ENCODE measurements around the gene CNP.

CNP gene

DNA sequence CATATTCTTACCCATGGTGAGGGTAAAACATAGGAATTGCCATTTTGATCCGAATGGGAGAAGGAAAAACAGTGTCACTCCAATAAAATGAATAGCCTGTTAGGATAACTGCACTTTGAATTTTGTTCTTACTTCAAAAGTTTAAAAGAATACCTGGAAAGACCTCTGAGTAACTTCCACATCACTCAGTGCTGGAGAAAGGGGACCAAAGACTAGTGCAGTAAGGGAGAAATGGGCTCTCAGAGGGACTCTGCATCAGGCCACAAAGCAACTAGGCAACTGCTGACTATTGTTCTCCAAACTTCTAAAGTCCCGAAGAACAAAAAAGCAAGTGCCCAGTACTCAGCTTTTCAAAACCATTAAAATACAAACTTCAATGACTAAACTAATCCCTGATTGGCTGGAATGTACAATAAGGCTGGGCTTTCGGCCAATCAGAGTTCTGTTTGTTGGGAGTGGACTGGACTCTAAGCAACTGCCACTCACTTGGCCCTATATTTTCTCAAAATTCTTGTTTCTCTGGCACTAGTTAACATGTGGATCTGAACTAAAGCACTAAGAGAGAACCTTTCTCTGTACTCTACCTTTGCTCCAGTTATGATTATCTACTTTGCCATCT lies 44.4 kb downstream of the CNP start:
- TF ChIP-seq FOXP2 (optimal IDR thresholded peaks at IDR 0.05; ENCODE audit: borderline replicate concordance, extremely low read depth, extremely low read length, insufficient read depth) (no peak), TAF1 (IDR thresholded peaks at IDR 0.05; ENCODE audit: borderline replicate concordance, insufficient read depth, low read length) (no peak), SIN3A (IDR thresholded peaks at IDR 0.05; ENCODE audit: borderline replicate concordance, insufficient read depth, low read length) (no peak)

DNA sequence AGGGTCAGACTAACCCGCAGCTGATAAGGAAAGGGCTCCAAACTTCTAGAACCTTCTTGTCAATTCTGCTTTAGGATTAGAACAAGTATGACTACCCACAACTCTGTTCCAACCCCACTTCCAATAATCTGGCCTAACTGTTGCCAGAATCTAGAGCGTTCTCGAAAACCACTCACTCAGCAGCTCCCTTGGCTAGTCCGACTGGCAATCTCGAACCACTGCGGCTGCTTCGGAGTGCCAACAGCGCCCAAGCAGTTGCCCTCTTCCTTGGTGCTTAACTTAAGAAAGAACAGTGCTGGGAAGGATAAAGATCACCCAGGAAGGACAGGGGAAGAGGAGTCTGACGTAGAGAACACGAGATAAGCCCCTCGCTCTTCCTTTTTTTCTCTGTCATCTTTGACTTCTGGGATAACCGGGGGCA lies 49.8 kb downstream of the CNP start:
- TF ChIP-seq, protein P1, sequence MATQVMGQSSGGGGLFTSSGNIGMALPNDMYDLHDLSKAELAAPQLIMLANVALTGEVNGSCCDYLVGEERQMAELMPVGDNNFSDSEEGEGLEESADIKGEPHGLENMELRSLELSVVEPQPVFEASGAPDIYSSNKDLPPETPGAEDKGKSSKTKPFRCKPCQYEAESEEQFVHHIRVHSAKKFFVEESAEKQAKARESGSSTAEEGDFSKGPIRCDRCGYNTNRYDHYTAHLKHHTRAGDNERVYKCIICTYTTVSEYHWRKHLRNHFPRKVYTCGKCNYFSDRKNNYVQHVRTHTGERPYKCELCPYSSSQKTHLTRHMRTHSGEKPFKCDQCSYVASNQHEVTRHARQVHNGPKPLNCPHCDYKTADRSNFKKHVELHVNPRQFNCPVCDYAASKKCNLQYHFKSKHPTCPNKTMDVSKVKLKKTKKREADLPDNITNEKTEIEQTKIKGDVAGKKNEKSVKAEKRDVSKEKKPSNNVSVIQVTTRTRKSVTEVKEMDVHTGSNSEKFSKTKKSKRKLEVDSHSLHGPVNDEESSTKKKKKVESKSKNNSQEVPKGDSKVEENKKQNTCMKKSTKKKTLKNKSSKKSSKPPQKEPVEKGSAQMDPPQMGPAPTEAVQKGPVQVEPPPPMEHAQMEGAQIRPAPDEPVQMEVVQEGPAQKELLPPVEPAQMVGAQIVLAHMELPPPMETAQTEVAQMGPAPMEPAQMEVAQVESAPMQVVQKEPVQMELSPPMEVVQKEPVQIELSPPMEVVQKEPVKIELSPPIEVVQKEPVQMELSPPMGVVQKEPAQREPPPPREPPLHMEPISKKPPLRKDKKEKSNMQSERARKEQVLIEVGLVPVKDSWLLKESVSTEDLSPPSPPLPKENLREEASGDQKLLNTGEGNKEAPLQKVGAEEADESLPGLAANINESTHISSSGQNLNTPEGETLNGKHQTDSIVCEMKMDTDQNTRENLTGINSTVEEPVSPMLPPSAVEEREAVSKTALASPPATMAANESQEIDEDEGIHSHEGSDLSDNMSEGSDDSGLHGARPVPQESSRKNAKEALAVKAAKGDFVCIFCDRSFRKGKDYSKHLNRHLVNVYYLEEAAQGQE (IDR thresholded peaks at IDR 0.05; ENCODE audit: insufficient read depth in 1 of 2, low read depth in 2 of 2, low read length in 2 of 2) = no peak
- TF ChIP-seq POLR2AphosphoS5 (IDR thresholded peaks at IDR 0.05; ENCODE audit: low read depth, low read length) (no peak), TAF1 (IDR thresholded peaks at IDR 0.05; ENCODE audit: borderline replicate concordance, insufficient read depth, low read length) (no peak), SIN3A (IDR thresholded peaks at IDR 0.05; ENCODE audit: borderline replicate concordance, insufficient read depth, low read length) (no peak), FOXP2 (optimal IDR thresholded peaks at IDR 0.05; ENCODE audit: borderline replicate concordance, extremely low read depth, extremely low read length, insufficient read depth) (no peak)

DNA sequence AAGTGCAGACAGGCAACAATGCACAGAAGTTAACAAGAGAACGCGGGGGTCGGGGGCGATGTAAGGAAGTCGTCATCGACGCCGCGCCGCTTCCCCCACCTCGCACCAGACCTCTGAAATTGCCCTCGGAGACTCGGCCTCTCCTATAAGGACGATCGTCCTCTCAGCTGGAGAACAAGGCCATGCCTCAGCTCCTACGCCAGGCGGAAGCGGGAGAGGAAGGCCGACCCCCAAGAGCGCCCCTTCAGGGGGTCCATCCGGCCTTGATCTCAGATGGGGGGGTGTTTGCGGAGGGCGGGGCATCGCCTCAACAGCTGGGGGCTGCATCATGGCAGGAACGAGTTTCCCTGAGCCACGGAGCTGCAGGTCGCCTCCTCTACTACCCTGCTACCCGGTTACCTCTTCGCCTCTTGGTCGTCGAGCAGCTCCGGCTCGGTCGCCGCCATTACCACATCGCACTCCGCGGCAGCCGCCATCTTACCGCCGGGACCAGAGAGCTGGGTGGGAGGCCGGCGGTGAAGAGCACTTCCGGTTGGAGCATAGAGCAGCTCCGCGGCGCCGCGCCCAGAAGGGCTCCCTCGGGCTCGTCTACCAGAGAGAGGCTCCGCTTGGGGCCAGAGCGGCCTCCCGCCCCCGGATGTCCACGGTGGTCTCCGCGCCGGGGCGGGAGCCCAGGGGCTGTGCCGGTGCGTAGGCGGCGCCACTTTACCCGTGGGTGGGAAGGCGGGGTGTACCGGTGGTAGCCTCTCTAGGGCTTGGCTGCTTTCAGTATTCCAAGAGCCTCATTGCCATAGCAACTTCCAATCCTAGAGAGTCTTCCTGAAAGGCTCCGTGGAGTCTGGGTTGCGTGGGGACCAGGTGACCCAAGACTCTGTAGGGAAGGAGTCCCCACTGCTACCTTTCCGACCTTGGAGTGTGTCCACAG lies 50.6 kb downstream of the CNP start, which contains the start of gene DNAJC7:
DNAJC7 (minus strand) TSS at position 499 of the 925 bp plus-strand sequence; CDS start at position 476, 23 bp downstream.
- TF ChIP-seq FOXP2 (optimal IDR thresholded peaks at IDR 0.05; ENCODE audit: borderline replicate concordance, extremely low read depth, extremely low read length, insufficient read depth) (peak; percentile 42), POLR2AphosphoS5 (IDR thresholded peaks at IDR 0.05; ENCODE audit: low read depth, low read length) (peak; percentile 87), SIN3A (IDR thresholded peaks at IDR 0.05; ENCODE audit: borderline replicate concordance, insufficient read depth, low read length) (peak; percentile 59; the same call in 1 of the 2 replicates), TAF1 (IDR thresholded peaks at IDR 0.05; ENCODE audit: borderline replicate concordance, insufficient read depth, low read length) (peak; percentile 97)
- TF ChIP-seq, protein P1 (IDR thresholded peaks at IDR 0.05; ENCODE audit: insufficient read depth in 1 of 2, low read depth in 2 of 2, low read length in 2 of 2) = no peak

DNA sequence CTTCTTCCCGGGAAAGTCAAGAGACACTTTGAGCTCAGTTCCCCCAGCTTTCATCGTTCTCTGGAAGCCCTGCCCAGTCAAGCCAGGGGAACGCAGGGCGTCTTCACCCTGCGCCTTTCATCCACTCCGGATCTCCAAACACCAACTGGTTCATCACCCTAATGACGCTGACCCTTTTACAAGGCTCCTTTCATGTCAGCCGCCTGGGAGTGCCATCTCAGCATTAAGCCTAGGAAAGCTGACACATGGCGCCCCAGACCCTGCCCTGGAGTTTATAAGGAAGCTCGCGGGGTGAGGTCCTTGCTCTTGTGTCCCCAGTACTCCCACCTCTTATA lies 51.2 kb downstream of the CNP start:
- no peak for TF ChIP-seq POLR2AphosphoS5 (IDR thresholded peaks at IDR 0.05; ENCODE audit: low read depth, low read length)
- TF ChIP-seq, protein P1 (IDR thresholded peaks at IDR 0.05; ENCODE audit: insufficient read depth in 1 of 2, low read depth in 2 of 2, low read length in 2 of 2) = no peak
- no peak for TF ChIP-seq SIN3A (IDR thresholded peaks at IDR 0.05; ENCODE audit: borderline replicate concordance, insufficient read depth, low read length)
- no peak for TF ChIP-seq FOXP2 (optimal IDR thresholded peaks at IDR 0.05; ENCODE audit: borderline replicate concordance, extremely low read depth, extremely low read length, insufficient read depth)
- no peak for TF ChIP-seq TAF1 (IDR thresholded peaks at IDR 0.05; ENCODE audit: borderline replicate concordance, insufficient read depth, low read length)

DNA sequence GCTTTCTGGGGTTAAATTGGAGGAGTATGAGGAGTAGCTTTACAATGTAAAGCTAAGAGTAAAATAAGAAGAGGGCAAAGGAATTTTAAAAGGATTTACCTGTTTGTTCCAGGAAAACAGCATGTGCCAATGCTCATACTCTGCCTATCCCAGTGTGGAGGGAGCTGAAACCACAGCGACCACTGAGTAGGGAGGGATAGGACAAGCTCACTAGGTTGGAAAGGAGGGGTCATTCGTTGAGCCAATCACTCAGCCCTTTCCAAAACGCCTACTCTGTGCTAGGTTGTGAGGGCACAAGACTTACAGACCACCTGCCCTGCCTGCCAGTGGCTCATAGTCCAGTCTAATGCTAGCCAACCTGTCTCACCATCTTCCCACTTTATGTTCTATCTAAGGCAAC lies 51.7 kb downstream of the CNP start:
- TF ChIP-seq SIN3A (IDR thresholded peaks at IDR 0.05; ENCODE audit: borderline replicate concordance, insufficient read depth, low read length) = no peak
- TF ChIP-seq POLR2AphosphoS5 (IDR thresholded peaks at IDR 0.05; ENCODE audit: low read depth, low read length) = no peak
- TF ChIP-seq TAF1 (IDR thresholded peaks at IDR 0.05; ENCODE audit: borderline replicate concordance, insufficient read depth, low read length) = no peak
- no peak for TF ChIP-seq FOXP2 (optimal IDR thresholded peaks at IDR 0.05; ENCODE audit: borderline replicate concordance, extremely low read depth, extremely low read length, insufficient read depth)
- TF ChIP-seq, protein P1 (IDR thresholded peaks at IDR 0.05; ENCODE audit: insufficient read depth in 1 of 2, low read depth in 2 of 2, low read length in 2 of 2) = no peak
